Epithelial cell of esophagus (primary cell): ENCODE data around the gene SLC43A1.

Experiments used
- DNase-seq: peaks from one replicate; pipeline ENCODE4 v3.0.0; 2010; ENCODE audit warnings: low read depth
- H3K4me3 ChIP-seq: 2 replicates; pipeline ENCODE4 v1.5.1; 2011; ENCODE audit warnings: mild to moderate bottlenecking, low read length, control low read depth
- TF ChIP-seq, protein P1 (sequence below): IDR thresholded peaks from 2 replicates; pipeline ENCODE4 v1.5.1; 2011; ENCODE audit warnings: low read depth, mild to moderate bottlenecking, low read length, control low read depth, inconsistent platforms; ENCODE audit not compliant: insufficient read depth; ENCODE audit errors: missing control alignments

Gene SLC43A1

DNA sequence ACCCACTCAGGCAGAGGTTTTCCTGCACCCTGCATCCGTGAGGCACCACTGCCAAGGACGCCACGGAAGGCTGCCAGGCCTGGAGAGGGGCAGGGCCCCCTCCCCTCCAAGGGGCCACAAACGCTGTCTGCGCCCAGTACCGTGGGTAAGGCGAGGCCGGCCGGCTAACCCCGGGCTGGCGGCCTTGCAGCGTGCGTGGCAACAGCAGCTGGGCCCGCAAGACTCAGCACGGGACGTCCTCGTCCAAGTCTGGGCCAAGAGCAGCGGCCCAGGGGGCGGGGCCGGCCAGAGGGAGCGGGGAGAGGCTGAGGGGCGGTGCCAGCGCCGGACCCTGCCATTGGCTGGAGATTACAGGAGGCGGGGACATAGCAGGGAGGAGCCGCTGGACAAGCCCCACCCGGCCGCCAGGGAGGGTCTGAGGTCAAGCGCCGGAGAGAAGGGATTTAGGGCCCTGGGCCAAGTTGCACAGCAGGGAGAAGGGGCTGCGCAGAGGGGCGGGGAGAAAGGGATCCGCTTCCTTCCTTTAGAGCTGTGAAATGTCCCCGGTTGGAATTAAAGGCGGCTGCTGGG is 16.0 kb downstream of the SLC43A1 start:
- DNase-seq, result peak; percentile 85
- peak overlapping the region; percentile 27 for H3K4me3 ChIP-seq
- TF ChIP-seq, protein P1, sequence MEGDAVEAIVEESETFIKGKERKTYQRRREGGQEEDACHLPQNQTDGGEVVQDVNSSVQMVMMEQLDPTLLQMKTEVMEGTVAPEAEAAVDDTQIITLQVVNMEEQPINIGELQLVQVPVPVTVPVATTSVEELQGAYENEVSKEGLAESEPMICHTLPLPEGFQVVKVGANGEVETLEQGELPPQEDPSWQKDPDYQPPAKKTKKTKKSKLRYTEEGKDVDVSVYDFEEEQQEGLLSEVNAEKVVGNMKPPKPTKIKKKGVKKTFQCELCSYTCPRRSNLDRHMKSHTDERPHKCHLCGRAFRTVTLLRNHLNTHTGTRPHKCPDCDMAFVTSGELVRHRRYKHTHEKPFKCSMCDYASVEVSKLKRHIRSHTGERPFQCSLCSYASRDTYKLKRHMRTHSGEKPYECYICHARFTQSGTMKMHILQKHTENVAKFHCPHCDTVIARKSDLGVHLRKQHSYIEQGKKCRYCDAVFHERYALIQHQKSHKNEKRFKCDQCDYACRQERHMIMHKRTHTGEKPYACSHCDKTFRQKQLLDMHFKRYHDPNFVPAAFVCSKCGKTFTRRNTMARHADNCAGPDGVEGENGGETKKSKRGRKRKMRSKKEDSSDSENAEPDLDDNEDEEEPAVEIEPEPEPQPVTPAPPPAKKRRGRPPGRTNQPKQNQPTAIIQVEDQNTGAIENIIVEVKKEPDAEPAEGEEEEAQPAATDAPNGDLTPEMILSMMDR, result no peak

DNA sequence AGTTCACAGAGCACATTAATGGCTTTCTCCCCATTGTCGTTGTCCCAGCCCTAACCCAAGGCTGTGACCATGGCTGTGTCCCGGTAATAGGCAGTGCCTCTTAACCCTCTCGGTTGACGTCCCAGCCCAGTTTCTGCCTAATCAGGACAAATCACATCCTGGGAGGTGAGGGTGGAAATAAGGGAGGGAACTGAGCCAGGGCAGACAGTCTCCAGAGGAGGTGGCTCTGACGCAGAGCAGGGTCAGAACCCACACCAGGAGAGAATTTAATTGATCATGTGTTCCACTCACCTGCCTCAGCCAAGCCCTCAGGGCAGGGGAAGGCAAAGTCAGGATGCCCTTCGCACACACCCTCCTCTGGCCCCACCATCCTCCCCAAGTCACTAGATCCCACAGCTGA is 17.0 kb downstream of the SLC43A1 start:
- no peak overlapping the region for H3K4me3 ChIP-seq
- no peak for DNase-seq
- TF ChIP-seq, protein P1, result no peak

DNA sequence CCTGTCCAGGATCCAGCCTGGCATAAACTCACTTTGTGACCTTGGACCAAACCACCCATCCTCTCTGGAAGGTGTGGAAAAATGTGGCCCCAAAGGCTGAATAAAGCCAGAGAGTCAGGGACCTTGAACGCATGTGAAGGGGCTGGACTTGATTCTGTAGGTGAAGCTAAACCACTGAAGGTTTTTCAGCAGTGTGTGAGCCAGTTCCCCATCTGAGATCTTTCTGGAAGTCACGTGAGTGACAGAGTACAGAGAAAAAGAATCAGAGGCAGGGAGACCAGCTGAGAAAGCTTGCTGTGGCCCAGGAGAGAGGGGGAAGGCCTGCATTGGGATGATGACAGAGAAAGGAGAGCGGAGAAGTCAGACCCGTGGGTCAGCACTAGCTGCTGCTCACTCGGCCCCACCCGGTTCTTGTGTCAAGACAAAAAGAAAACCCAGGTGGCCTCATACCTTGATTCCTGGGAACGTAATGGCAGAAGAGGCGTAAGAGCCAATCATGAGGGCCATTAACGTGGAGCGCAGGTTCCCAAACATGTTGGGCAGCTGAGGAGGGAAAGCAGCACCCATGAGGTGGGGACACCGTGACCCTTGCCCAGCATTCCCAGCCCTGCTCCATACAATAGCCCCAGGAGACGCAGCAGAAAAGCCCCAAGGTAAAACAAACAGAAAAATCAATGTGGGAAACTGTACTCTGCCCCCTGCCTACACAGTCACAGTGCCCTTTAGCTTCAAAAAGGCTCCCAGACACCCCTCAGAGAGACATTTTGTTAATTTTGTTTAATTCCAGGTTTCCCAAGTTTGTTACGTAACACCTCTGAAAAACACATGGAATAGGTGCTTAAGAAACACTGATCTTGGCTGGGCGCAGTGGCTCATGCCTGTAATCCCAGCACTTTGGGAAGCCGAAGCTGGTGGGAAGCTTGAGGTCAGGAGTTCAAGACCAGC is 17.9 kb downstream of the SLC43A1 start:
- DNase-seq, result no peak
- TF ChIP-seq, protein P1, result no peak

DNA sequence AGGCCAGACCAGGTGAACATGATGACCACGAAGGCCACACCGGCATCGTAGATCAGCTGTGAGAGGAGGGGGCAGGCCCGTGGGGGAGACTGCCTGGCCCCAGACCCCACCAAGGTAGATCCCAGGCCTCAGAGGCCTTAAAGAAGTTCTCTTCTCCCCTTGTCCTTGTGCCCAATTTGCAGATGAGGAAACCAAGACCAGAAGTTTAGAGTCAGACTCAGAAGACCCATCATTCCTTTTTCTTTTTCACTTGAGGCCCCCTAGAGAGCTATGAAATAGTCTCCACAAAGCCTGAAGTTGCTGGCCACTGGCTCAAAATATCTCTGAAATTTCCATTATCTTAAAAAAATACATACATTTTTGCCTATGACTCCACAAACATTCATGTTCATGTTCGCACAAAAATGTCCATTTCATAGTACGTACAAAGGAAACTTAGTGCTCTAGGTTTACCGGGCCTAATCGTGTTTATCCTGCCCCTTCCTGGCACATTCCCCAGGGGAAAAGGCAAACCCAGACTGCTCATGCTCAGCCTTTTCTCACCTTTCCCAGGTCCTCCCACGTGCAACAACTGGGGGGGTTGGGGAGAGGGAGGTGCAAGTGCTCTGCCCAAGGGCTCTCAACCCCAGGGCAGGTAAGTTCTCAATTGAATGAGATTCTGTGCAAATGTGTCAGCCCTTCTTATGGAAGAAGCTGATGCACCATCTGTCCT is 19.2 kb downstream of the SLC43A1 start:
- H3K4me3 ChIP-seq, result no peak overlapping the region
- no peak for DNase-seq
- TF ChIP-seq, protein P1, result no peak

More for the DNA sequence above, 17.9 kb downstream of the SLC43A1 start:
- H3K4me3 ChIP-seq, result no peak overlapping the region

DNA sequence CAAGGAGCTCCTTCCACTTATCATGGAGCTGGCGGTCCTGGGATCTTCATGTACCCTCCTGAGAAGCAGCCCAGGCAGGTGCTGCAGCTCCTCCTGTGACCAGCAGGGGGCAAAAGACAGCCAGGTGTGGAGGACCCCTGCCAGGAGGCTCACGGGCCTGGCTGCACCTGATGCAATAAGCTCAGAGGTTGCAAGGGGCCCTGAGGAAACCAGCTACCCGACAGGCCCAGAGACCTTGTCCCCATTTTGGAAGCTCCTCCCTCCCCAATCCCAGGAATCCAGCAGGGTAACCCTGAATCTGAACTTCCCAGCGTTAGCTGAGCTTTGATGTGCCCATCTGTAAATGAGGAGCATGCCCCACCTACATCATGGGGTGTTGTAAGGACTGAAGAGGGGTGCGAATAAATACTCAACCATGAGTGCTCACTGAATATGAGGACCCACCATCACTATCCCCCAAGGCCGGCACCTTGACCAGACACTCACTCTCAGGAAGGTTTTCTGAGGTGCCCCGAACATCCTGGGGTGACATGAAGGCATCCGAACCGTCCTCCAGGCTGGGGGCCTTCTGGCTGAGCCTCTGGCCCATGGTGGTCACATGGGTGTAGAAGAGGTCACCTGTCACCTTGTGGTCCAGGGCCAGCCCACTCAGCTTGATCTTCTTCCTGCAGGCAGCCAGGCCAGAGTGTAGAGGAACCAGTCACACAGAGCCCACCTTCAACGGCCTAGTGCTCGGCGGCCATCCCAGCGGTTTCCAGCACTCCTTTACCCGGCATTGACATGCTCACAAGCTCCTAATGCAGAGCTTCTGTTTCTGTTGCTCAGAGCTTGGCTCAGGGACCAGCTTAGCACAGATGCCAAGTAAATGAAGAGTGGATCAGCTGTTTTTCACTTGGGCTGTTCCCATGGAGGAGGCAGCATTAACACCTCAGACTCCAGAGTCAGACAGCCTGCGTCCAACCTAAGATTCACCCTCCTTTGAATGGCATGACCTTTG is 21.7 kb downstream of the SLC43A1 start:
- DNase-seq, result peak; percentile 73
- H3K4me3 ChIP-seq, result no peak overlapping the region
- TF ChIP-seq, protein P1, result peak; percentile 92

DNA sequence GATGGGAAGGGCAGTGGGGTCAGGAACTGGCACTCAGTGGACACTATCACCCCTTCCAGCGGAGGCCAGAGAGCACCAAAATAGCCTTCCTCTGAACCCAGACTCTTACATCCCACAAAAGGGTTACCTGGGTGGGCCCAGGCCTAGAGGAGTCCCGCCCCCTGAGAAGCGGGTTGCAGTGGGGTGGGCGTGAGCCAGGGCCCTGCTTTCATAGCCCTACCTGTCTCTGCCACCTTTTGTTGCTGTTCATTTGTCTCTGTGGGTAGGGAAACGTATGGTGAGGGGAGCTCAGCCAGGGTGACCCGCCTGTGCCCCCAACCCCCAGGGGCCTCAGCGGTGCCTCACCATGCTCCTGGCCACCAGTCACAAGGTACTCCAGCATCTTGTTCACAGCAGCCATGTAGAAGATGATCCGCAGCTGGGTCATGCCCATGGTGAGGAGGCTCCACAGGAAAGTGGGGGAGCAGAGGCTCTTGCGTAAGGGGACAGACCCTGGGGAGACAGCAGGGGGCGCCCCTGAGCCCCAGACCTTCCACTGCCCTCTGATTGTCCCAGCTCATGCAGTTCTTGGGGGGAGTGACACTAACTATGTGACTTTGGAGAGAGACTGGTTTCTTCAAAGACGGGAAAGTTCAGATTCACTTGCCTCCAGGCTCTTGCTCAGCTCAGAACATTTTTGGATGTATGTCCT is 24.0 kb downstream of the SLC43A1 start:
- DNase-seq, result peak; percentile 26
- H3K4me3 ChIP-seq, result no peak overlapping the region
- TF ChIP-seq, protein P1, result peak; percentile 48
